Ovary (tissue), 9 donors: ENCODE results near the gene MYH11. TPM values are rescaled to one million over a fixed set of nuclear protein-coding genes. Genes with fewer than 3 reads are reported as not detected.

Source experiments
- DNase-seq, 5 donors: peaks; one replicate each; pipeline ENCODE4 v3.0.0-alpha.2; 2019 to 2020
- H3K27ac ChIP-seq, 2 donors: fragments of 200-600 bp; one replicate each; pipeline versions ENCODE4 v1.5.1 to v1.8.0; 2019 to 2022
- H3K27me3 ChIP-seq: fragments of 200-600 bp; one replicate; pipeline ENCODE4 v1.8.0; 2022
- H3K36me3 ChIP-seq: fragments of 200-600 bp; sonication (generic); one replicate; pipeline ENCODE4 v1.5.1; 2019
- H3K4me1 ChIP-seq: one replicate; pipeline ENCODE4 v1.8.1; 2013; ENCODE audit warnings: mild to moderate bottlenecking, moderate library complexity; ENCODE audit not compliant: insufficient read depth
- H3K4me3 ChIP-seq: fragments of 200-600 bp; sonication (generic); one replicate; pipeline ENCODE4 v1.5.1; 2017
- H3K9me3 ChIP-seq, 2 donors: fragments of 200-600 bp in 1 of 2; sonication (generic) in 1 of 2; one replicate each; pipeline versions ENCODE4 v1.5.1 to v1.8.1; 2013 to 2019; ENCODE audit warnings: mild to moderate bottlenecking in 1 of 2, moderate library complexity in 1 of 2
- EP300 ChIP-seq: sonication (generic); formaldehyde crosslinking; IDR thresholded peaks from one replicate; pipeline ENCODE4 v1.6.1; 2017; ENCODE audit warnings: antibody characterized with exemption
- POLR2A ChIP-seq: fragments of 450-650 bp; IDR thresholded peaks from one replicate; pipeline ENCODE4 v1.6.1; 2017; ENCODE audit warnings: antibody characterized with exemption, mild to moderate bottlenecking, moderate library complexity
- WGBS, 3 donors: extraction: QIAGEN DNeasy Blood & Tissue Kit in 1 of 3; methylation state at CpG; one replicate each; pipeline versions ENCODE4 v1.1.5 to v1.1.7; 2013 to 2017; 5-methylcytosine and 5-hydroxymethylcytosine counted together
- intact Hi-C, 4 donors: fragments of 100-400 bp; cut with DNase I; formaldehyde crosslinking; loops; one replicate each; pipeline versions ENCODE4 v1.11.0 to v1.15.1; 2022 to 2023
- polyA plus RNA-seq, 2 donors: library from polyadenylated mRNA; stranded (reverse); fragments of 200-250 nt in 1 of 2; fragments of 350-450 nt in 1 of 2; fragmentation: Illumina TruSeq in 1 of 2; extraction: RNeasy Lipid Tissue Mini Kit (QIAGEN cat#74804) in 1 of 2; gene quantifications; one replicate each; pipeline ENCODE4 v1.2.3, GENCODE V29; 2013 to 2014
- total RNA-seq, 7 donors: library from RNA; depleted of rRNA in 2 of 7; stranded (reverse); fragments of >200 nt in 2 of 7; fragmentation: NEBNext Ultra II Directional in 3 of 7; extraction: Animal tissue kit (Norgen Biotek cat#: 25700) in 3 of 7; gene quantifications; one replicate each; pipeline versions ENCODE4 v1.1.0 to v1.2.4, GENCODE V29; 2016 to 2023
- TF ChIP-seq, protein P1 (sequence below), 3 donors: fragments of 450-650 bp in 2 of 3; fragments of 200-600 bp in 1 of 3; IDR thresholded peaks; one replicate each; pipeline versions ENCODE4 v1.5.1 to v1.8.0; 2016 to 2022; ENCODE audit warnings: antibody characterized with exemption in 3 of 3, mild to moderate bottlenecking in 1 of 3
- donor health status: DM: no; HTN: no; CAD: no; lungs with moderate emphysema.
- donor health status: DM: no; HTN: no; CAD: no.
- donor health status: Bipolar disorder and iron deficiency.
- donor health status: DM: yes; HTN: yes; CAD: no.
- donor health status: DM: no; HTN: no; CAD: no.
- donor health status: DM: yes; HTN: yes; CAD: no.

Gene MYH11
- total and polyA plus RNA-seq, 9 donors = 50.9 to 2,765 (median 263) TPM

DNA sequence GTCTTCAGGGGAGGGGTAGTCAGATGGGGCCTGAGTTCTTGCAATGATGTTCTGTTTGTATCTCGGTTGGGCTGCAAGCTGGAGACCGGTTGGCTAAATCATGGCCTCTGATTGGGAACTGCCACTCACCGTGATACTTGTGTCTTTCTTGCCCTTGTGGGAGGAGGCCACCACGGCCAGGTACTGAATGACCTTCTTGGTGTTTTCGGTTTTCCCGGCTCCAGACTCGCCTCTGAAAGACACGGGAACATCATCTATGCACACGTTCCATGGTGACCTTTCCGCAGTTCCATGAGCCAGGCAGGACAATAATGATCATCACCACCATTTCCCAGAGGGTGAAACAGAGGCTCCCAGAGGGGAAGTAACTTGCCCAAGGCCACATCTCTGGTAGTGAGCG is 70.3 kb downstream of the MYH11 start:
- TF ChIP-seq, protein P1, sequence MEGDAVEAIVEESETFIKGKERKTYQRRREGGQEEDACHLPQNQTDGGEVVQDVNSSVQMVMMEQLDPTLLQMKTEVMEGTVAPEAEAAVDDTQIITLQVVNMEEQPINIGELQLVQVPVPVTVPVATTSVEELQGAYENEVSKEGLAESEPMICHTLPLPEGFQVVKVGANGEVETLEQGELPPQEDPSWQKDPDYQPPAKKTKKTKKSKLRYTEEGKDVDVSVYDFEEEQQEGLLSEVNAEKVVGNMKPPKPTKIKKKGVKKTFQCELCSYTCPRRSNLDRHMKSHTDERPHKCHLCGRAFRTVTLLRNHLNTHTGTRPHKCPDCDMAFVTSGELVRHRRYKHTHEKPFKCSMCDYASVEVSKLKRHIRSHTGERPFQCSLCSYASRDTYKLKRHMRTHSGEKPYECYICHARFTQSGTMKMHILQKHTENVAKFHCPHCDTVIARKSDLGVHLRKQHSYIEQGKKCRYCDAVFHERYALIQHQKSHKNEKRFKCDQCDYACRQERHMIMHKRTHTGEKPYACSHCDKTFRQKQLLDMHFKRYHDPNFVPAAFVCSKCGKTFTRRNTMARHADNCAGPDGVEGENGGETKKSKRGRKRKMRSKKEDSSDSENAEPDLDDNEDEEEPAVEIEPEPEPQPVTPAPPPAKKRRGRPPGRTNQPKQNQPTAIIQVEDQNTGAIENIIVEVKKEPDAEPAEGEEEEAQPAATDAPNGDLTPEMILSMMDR (IDR thresholded peaks at IDR 0.05) = no peak
- TF ChIP-seq POLR2A (no peak), EP300 (no peak)
- no peaks in the 10 kb centered on the region for H3K36me3 ChIP-seq
- H3K9me3 ChIP-seq = no peaks in the 10 kb centered on the region
- WGBS, 3 donors = 94% methylated on average over 11 of the region's 11 CpGs
- intact Hi-C loops = no loop called here
- no peak for DNase-seq
- no peak overlapping the region for H3K4me3 ChIP-seq
- H3K27me3 ChIP-seq = no peaks in the 10 kb centered on the region
- no peak overlapping the region for H3K27ac ChIP-seq
- H3K4me1 ChIP-seq = peaks cover 7% of the 10 kb centered on the region

DNA sequence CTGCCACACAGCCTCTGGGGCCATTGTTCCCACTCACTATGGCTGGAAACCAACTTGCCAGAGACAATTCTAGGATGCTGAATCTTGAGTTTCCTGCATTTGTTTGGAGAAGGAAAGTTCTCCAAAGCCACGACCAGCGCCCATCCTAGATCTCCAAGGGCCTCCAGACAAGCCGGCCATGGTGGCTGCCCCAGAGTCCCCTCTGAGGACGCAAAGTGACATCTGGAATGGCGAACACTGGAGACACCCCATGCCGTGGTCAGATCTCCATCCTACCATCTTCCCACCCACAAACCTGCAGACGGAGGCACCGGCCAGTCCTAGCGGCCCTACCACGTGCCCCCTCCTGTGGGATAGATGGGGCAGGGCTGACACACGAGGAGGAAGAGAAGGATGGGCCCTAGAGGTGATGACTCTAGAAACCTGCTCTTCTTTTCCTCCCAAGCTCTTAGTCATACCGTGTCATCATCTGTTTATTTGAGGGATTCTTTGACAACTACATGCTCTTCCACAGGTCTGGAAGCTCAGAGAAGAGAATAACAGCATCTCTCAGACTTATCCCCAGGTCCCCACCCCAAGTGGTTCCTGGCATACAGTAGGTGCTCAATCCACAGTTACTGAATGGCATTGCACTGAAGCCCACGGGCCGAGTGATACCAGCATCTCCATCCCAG is 71.3 kb downstream of the MYH11 start:
- TF ChIP-seq EP300 = no peak
- TF ChIP-seq, protein P1 (IDR thresholded peaks at IDR 0.05) = no peak
- TF ChIP-seq POLR2A = no peak
- no peaks in the 10 kb centered on the region for H3K36me3 ChIP-seq
- no peak overlapping the region for H3K27ac ChIP-seq
- WGBS, 3 donors = 86 to 92% (median 90%) methylated on average over 11 to 14 of the region's 14 CpGs
- DNase-seq = no peak
- H3K27me3 ChIP-seq = no peaks in the 10 kb centered on the region
- H3K9me3 ChIP-seq = no peaks in the 10 kb centered on the region
- H3K4me1 ChIP-seq = peaks cover 4% of the 10 kb centered on the region
- H3K4me3 ChIP-seq = no peak overlapping the region
- intact Hi-C loops = no loop called here

DNA sequence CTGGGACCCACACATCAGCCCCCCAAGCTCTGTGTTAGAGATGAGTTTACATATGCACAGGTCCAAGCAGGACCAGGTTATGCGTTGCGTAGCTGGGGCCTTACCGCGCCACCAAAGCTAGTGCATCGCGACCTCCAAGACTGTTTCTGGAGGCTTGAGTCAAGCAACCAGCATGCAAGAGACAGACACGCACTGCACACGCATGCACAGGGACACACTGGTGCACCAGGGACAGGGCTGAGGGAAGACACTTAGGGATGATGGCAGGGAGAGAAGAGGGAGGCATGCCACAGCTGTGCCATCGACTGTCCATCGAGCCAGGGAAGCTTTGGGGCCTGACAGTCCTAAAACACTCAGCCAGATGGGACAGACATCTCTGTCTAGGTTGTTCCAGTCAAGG is 72.8 kb downstream of the MYH11 start:
- H3K4me1 ChIP-seq = no peaks in the 10 kb centered on the region
- no peak overlapping the region for H3K27ac ChIP-seq
- TF ChIP-seq POLR2A (no peak), EP300 (no peak)
- TF ChIP-seq, protein P1 (IDR thresholded peaks at IDR 0.05) = no peak
- no peaks in the 10 kb centered on the region for H3K36me3 ChIP-seq
- H3K4me3 ChIP-seq = no peak overlapping the region
- H3K27me3 ChIP-seq = no peaks in the 10 kb centered on the region
- intact Hi-C loops = no loop called here
- no peak for DNase-seq
- 96 to 99% (median 96%) methylated on average over 10 of the region's 10 CpGs for WGBS, 3 donors
- H3K9me3 ChIP-seq = no peaks in the 10 kb centered on the region

DNA sequence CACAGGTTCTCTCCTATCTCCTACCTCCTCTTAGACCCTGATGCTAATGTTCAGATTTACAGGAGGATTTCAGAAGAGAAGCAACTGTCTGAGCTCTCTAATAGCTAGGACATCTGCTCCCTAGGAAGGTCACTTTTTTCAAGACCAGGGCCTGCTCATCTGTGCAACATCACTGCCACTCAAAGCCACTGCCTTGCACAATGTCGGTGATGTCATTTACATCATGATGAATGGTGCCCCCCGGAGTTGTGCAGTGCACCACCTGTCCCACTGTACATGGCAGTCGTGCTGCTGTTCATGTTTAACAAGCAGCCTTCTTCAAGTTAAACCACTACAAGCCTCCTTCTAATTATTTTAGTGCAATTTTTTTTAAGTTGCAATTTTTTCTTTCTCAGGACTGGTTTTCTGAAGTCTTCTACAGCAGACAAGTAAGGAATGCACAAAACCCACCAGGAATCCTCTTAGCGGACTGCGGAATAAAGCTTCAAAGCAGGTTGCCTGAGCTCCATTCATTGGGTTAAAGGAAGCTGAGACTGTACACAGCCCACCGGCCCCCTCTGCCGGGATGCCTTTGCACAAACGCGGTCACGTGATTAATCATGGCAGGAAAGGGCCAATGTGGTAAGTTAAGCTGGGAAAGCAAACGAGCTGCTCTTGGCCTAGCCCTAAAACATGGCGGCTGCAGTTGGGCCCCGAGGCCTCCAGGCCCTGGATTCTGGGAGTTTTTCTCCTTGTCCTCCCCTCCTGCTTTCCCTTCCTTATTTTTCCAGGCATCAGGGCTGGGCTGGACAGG is 74.1 kb downstream of the MYH11 start:
- intact Hi-C loops = no loop called here

More for the DNA sequence above, 74.1 kb downstream of the MYH11 start:
- Histone ChIP-seq H3K9me3 (no peaks in the 10 kb centered on the region), H3K4me1 (no peaks in the 10 kb centered on the region), H3K27ac (no peak overlapping the region), H3K27me3 (no peaks in the 10 kb centered on the region), H3K36me3 (no peaks in the 10 kb centered on the region), H3K4me3 (no peak overlapping the region)
- no peak for DNase-seq
- WGBS, 3 donors = 65 to 76% (median 69%) methylated on average over 13 of the region's 13 CpGs
- TF ChIP-seq POLR2A (no peak), EP300 (no peak)
- TF ChIP-seq, protein P1 (IDR thresholded peaks at IDR 0.05) = no peak
